OCI-LY1 (cell line): ENCODE data around the gene SAMD8.

ENCODE experiments used
- H2AFZ ChIP-seq: fragments of 200-600 bp; sonication (generic), shearing (Covaris generic); 2 replicates; pipeline ENCODE4 v1.6.0; 2014; ENCODE audit warnings: antibody characterized with exemption, mild to moderate bottlenecking, low read length
- H3F3A ChIP-seq: fragments of 200-600 bp; sonication (generic), shearing (Covaris generic); 2 replicates; pipeline ENCODE4 v1.6.0; 2014; ENCODE audit warnings: mild to moderate bottlenecking, antibody characterized with exemption, low read length, moderate library complexity; ENCODE audit not compliant: insufficient read depth
- H3K27ac ChIP-seq: fragments of 200-600 bp; sonication (generic); 2 replicates; pipeline ENCODE4 v1.5.1; 2014; ENCODE audit warnings: low read length, mixed run types, mild to moderate bottlenecking, low read depth; ENCODE audit not compliant: poor library complexity, severe bottlenecking
- H3K27me3 ChIP-seq: fragments of 200-600 bp; sonication (generic); 2 replicates; pipeline ENCODE4 v1.6.0; 2014; ENCODE audit warnings: antibody characterized with exemption, mild to moderate bottlenecking, low read length, moderate library complexity; ENCODE audit not compliant: insufficient read depth
- H3K36me3 ChIP-seq: fragments of 200-600 bp; sonication (generic); 2 replicates; pipeline ENCODE4 v1.6.1; 2014; ENCODE audit warnings: mild to moderate bottlenecking, antibody characterized with exemption, low read length, moderate library complexity, mixed read lengths; ENCODE audit not compliant: insufficient read depth
- H3K4me1 ChIP-seq: fragments of 200-600 bp; sonication (generic); 2 replicates; pipeline ENCODE4 v1.5.1; 2014; ENCODE audit warnings: mild to moderate bottlenecking, low read length, moderate library complexity; ENCODE audit not compliant: insufficient read depth, severe bottlenecking
- H3K4me2 ChIP-seq: fragments of 200-600 bp; sonication (generic), shearing (Covaris generic); 2 replicates; pipeline ENCODE4 v1.6.1; 2014; ENCODE audit warnings: low read length
- H3K4me3 ChIP-seq: fragments of 200-600 bp; sonication (generic); 2 replicates; pipeline ENCODE4 v1.5.1; 2014; ENCODE audit warnings: low read length, low read depth, mild to moderate bottlenecking, mixed read lengths; ENCODE audit not compliant: poor library complexity, severe bottlenecking
- H3K79me2 ChIP-seq: fragments of 200-600 bp; shearing (Covaris generic); 2 replicates; pipeline ENCODE4 v1.6.1; 2016; ENCODE audit warnings: mixed run types, low read length, mixed read lengths; ENCODE audit not compliant: insufficient read depth
- H3K9ac ChIP-seq: fragments of 200-600 bp; sonication (generic), shearing (Covaris generic); 2 replicates; pipeline ENCODE4 v1.6.1; 2014; ENCODE audit warnings: mild to moderate bottlenecking, low read length, mixed read lengths
- H3K9me2 ChIP-seq: fragments of 200-600 bp; sonication (generic), shearing (Covaris generic); 2 replicates; pipeline ENCODE4 v1.6.1; 2014; ENCODE audit warnings: low read depth, mild to moderate bottlenecking, low read length, mixed read lengths
- H3K9me3 ChIP-seq: fragments of 200-600 bp; shearing (Covaris generic); 2 replicates; pipeline ENCODE4 v1.6.1; 2014; ENCODE audit warnings: low read length, mixed read lengths
- H4K20me1 ChIP-seq: fragments of 200-600 bp; sonication (generic), shearing (Covaris generic); 2 replicates; pipeline ENCODE4 v1.6.0; 2016; ENCODE audit warnings: mild to moderate bottlenecking, low read length; ENCODE audit not compliant: insufficient read depth
- EZH2 ChIP-seq: fragments of 200-600 bp; sonication (generic), shearing (Covaris generic); IDR thresholded peaks from 2 replicates; pipeline ENCODE4 v1.8.0; 2017; ENCODE audit warnings: borderline replicate concordance, mixed run types, mild to moderate bottlenecking, antibody characterized with exemption, low read length, moderate library complexity, mixed read lengths
- TF ChIP-seq, protein P1 (sequence below): fragments of 200-600 bp; sonication (generic), shearing (Covaris generic); IDR thresholded peaks from 2 replicates; pipeline ENCODE4 v1.5.1; 2017; ENCODE audit warnings: mild to moderate bottlenecking, antibody characterized with exemption, low read length, moderate library complexity, mixed read lengths

The SAMD8 gene

DNA sequence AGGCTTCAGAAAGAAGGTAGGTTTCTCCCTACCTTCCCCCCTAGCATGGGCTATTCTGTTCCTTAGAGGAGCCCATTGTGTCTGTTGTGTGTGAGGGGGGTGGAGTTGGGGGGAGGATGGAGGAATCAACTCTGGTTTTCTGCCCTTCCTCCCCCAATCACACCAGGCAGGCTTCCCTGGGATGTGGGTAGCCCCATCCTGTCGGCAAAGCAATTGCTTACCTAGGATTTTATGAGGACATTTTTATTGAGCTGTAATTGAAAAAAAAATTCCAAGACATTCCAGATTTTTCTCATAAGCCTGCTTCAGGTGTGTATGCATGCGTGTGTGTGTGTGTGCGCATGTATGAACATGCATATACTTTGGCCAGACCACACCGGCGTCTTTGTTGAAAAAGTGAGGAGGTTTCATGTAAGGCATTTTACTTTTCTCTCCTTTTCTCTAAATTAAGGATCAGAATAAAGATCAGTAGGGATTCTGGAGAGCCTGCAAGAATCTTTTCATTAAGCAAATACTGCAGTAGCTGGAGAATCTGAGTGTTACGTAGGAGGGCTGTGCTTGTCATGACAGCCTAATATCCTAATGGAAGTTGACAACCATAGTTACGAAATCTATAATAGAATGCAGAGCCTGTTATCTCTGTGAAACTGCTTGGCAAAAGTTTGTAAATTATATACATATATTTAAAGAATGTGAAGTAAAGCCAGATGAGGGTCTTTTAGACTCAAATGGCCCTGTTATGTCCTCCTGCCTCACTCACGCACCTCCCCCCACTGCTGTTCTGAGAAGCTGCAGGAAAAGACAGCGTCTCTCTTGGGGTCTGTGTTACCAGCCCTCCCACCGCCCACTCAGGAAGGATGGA is 27.3 kb upstream of the SAMD8 start:
- no peak overlapping the region for H2AFZ ChIP-seq
- H3K4me2 ChIP-seq = no peak overlapping the region

DNA sequence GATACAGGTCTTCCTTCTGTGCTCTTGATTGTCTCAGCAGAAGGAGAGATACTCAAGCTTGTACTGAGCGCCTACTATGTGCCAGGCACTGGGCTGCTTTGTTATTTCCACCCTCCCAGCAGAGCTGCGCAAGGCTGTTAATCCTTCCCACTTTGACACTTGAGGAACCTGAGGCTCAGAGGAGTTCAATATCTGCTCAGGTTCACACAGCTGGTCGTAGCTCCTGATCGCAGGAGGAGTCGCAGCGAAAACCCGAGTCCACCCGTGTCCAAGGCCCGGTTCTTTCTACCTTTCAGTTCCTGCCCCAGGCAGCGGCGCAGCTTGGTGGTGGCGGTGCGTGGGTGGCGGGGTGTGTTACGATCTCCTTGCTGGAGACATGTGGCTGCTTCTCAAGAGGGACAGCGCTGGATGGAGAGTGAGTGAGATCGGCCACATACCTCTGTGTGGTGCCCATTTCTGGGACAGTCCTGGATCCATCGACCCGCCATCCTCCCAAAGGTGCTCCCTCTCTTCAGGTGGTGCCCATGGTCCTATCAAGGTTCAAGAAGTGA is 26.5 kb upstream of the SAMD8 start:
- Histone ChIP-seq H3K9me2 (no peaks in the 10 kb centered on the region), H2AFZ (no peak overlapping the region), H3K4me2 (no peak overlapping the region)

More for the DNA sequence above, 27.3 kb upstream of the SAMD8 start:
- Histone ChIP-seq H3K79me2 (no peaks in the 10 kb centered on the region), H4K20me1 (no peaks in the 10 kb centered on the region), H3K9me3 (no peaks in the 10 kb centered on the region), H3K9ac (no peak overlapping the region), H3K9me2 (no peaks in the 10 kb centered on the region), H3K4me1 (no peaks in the 10 kb centered on the region), H3K36me3 (no peaks in the 10 kb centered on the region), H3F3A (no peaks in the 10 kb centered on the region), H3K4me3 (no peak overlapping the region), H3K27me3 (no peaks in the 10 kb centered on the region), H3K27ac (no peak overlapping the region)
- TF ChIP-seq, protein P1, sequence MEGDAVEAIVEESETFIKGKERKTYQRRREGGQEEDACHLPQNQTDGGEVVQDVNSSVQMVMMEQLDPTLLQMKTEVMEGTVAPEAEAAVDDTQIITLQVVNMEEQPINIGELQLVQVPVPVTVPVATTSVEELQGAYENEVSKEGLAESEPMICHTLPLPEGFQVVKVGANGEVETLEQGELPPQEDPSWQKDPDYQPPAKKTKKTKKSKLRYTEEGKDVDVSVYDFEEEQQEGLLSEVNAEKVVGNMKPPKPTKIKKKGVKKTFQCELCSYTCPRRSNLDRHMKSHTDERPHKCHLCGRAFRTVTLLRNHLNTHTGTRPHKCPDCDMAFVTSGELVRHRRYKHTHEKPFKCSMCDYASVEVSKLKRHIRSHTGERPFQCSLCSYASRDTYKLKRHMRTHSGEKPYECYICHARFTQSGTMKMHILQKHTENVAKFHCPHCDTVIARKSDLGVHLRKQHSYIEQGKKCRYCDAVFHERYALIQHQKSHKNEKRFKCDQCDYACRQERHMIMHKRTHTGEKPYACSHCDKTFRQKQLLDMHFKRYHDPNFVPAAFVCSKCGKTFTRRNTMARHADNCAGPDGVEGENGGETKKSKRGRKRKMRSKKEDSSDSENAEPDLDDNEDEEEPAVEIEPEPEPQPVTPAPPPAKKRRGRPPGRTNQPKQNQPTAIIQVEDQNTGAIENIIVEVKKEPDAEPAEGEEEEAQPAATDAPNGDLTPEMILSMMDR = no peak
- TF ChIP-seq EZH2 = no peak

GRCh38 chr10:75086278-75086934 is 25.1 kb upstream of the SAMD8 start:
- no peak overlapping the region for H3K4me2 ChIP-seq
- H4K20me1 ChIP-seq = no peaks in the 10 kb centered on the region
- H3K27me3 ChIP-seq = no peaks in the 10 kb centered on the region
- no peaks in the 10 kb centered on the region for H3K79me2 ChIP-seq
- no peak overlapping the region for H2AFZ ChIP-seq
- H3K4me1 ChIP-seq = no peaks in the 10 kb centered on the region
- H3K9ac ChIP-seq = no peak overlapping the region
- H3K9me2 ChIP-seq = no peaks in the 10 kb centered on the region
- H3F3A ChIP-seq = no peaks in the 10 kb centered on the region
- TF ChIP-seq, protein P1 = no peak
- TF ChIP-seq EZH2 = no peak
- no peaks in the 10 kb centered on the region for H3K9me3 ChIP-seq
- H3K27ac ChIP-seq = no peak overlapping the region
- no peak overlapping the region for H3K4me3 ChIP-seq
- H3K36me3 ChIP-seq = no peaks in the 10 kb centered on the region

More for the DNA sequence above, 26.5 kb upstream of the SAMD8 start:
- no peaks in the 10 kb centered on the region for H3K79me2 ChIP-seq
- H4K20me1 ChIP-seq = no peaks in the 10 kb centered on the region
- H3K4me3 ChIP-seq = no peak overlapping the region
- no peaks in the 10 kb centered on the region for H3F3A ChIP-seq
- no peaks in the 10 kb centered on the region for H3K9me3 ChIP-seq
- H3K36me3 ChIP-seq = no peaks in the 10 kb centered on the region
- H3K27me3 ChIP-seq = no peaks in the 10 kb centered on the region
- TF ChIP-seq EZH2 = no peak
- TF ChIP-seq, protein P1 = no peak
- no peak overlapping the region for H3K9ac ChIP-seq
- no peaks in the 10 kb centered on the region for H3K4me1 ChIP-seq
- H3K27ac ChIP-seq = no peak overlapping the region
